SK-N-SH treated with all-trans-retinoic acid at 6 μM for 48 hours (cell line): ENCODE data around the gene ENPP7.

Source experiments
- ATAC-seq: fragments of 200-7000 bp; cut with Tn5 transposase; 3 replicates; pipeline ENCODE4 v1.9.1; 2020; ENCODE audit warnings: mild to moderate bottlenecking, moderate library complexity
- ARNTL ChIP-seq: fragments of 450-650 bp; formaldehyde crosslinking; IDR thresholded peaks from 2 replicates; pipeline ENCODE4 v1.5.0; 2020; ENCODE audit warnings: low read depth, mild to moderate bottlenecking, moderate library complexity, borderline replicate concordance
- BACH2 ChIP-seq: fragments of 250-450 bp; sonication (Bioruptor Pico); IDR thresholded peaks from 2 replicates; pipeline ENCODE4 v1.9.0; 2021; ENCODE audit warnings: mild to moderate bottlenecking, borderline replicate concordance
- CREB5 ChIP-seq: fragments of 250-450 bp; sonication (Bioruptor Pico); IDR thresholded peaks from 2 replicates; pipeline ENCODE4 v1.5.1; 2020; ENCODE audit warnings: low read depth, mild to moderate bottlenecking, moderate library complexity
- CSRNP3 ChIP-seq: fragments of 250-450 bp; sonication (Bioruptor Pico); IDR thresholded peaks from 2 replicates; pipeline ENCODE4 v1.5.1; 2021; ENCODE audit warnings: mild to moderate bottlenecking, moderate library complexity
- ESRRG ChIP-seq: fragments of 250-450 bp; sonication (Bioruptor Pico); IDR thresholded peaks from 2 replicates; pipeline ENCODE4 v1.6.1; 2021; ENCODE audit warnings: mild to moderate bottlenecking
- GLIS3 ChIP-seq: fragments of 250-450 bp; sonication (Bioruptor Pico); IDR thresholded peaks from 2 replicates; pipeline ENCODE4 v1.5.0; 2020; ENCODE audit warnings: mild to moderate bottlenecking, moderate library complexity
- OSR1 ChIP-seq: fragments of 250-450 bp; sonication (Bioruptor Pico); IDR thresholded peaks from 2 replicates; pipeline ENCODE4 v1.8.0; 2022; ENCODE audit warnings: moderate library complexity, mild to moderate bottlenecking, inconsistent platforms
- POU6F1 ChIP-seq: fragments of 250-450 bp; sonication (Bioruptor Pico); IDR thresholded peaks from 2 replicates; pipeline ENCODE4 v1.8.0; 2021; ENCODE audit warnings: low read depth, mild to moderate bottlenecking, moderate library complexity, borderline replicate concordance
- PPARA ChIP-seq: fragments of 250-450 bp; sonication (Bioruptor Pico); IDR thresholded peaks from 2 replicates; pipeline ENCODE4 v1.5.0; 2020; ENCODE audit warnings: mild to moderate bottlenecking, borderline replicate concordance
- RARB ChIP-seq: fragments of 250-450 bp; sonication (Bioruptor Pico); IDR thresholded peaks from 2 replicates; pipeline ENCODE4 v1.8.0; 2021; ENCODE audit warnings: mild to moderate bottlenecking, moderate library complexity
- SNAI2 ChIP-seq: fragments of 250-450 bp; sonication (Bioruptor Pico); IDR thresholded peaks from 2 replicates; pipeline ENCODE4 v1.5.0; 2020; ENCODE audit warnings: mild to moderate bottlenecking, moderate library complexity
- TCF4 ChIP-seq: fragments of 250-450 bp; sonication (Bioruptor Pico); IDR thresholded peaks from 2 replicates; pipeline ENCODE4 v1.8.0; 2021; ENCODE audit warnings: mild to moderate bottlenecking, moderate library complexity, borderline replicate concordance
- ZC3H10 ChIP-seq: fragments of 250-450 bp; sonication (Bioruptor Pico); IDR thresholded peaks from 2 replicates; pipeline ENCODE4 v1.5.1; 2021; ENCODE audit warnings: mild to moderate bottlenecking, moderate library complexity
- ZFP3 ChIP-seq: fragments of 250-450 bp; sonication (Bioruptor Pico); IDR thresholded peaks from 2 replicates; pipeline ENCODE4 v1.5.0; 2020; ENCODE audit warnings: mild to moderate bottlenecking, moderate library complexity
- ZFP30 ChIP-seq: fragments of 450-650 bp; formaldehyde crosslinking; IDR thresholded peaks from 2 replicates; pipeline ENCODE4 v1.5.0; 2022; ENCODE audit warnings: mild to moderate bottlenecking, moderate library complexity
- ZNF565 ChIP-seq: fragments of 450-650 bp; formaldehyde crosslinking; conservative IDR thresholded peaks from 2 replicates; pipeline ENCODE4 v1.5.0; 2020; ENCODE audit warnings: low read depth, mild to moderate bottlenecking, moderate library complexity
- ZNF70 ChIP-seq: fragments of 450-650 bp; formaldehyde crosslinking; IDR thresholded peaks from 2 replicates; pipeline ENCODE4 v1.5.0; 2020; ENCODE audit warnings: mild to moderate bottlenecking, moderate library complexity
- ZNF8 ChIP-seq: fragments of 450-650 bp; formaldehyde crosslinking; IDR thresholded peaks from 2 replicates; pipeline ENCODE4 v1.5.0; 2020; ENCODE audit warnings: mild to moderate bottlenecking, moderate library complexity
- TF ChIP-seq, protein P1 (sequence below): fragments of 250-450 bp; sonication (Bioruptor Pico); IDR thresholded peaks from 2 replicates; pipeline ENCODE4 v1.5.0; 2020; ENCODE audit warnings: mild to moderate bottlenecking, moderate library complexity
- TF ChIP-seq, protein P2 (sequence below): fragments of 250-450 bp; sonication (Bioruptor Pico); IDR thresholded peaks from 2 replicates; pipeline ENCODE4 v1.8.0; 2020; ENCODE audit warnings: mild to moderate bottlenecking, moderate library complexity, borderline replicate concordance

ENPP7 gene

DNA sequence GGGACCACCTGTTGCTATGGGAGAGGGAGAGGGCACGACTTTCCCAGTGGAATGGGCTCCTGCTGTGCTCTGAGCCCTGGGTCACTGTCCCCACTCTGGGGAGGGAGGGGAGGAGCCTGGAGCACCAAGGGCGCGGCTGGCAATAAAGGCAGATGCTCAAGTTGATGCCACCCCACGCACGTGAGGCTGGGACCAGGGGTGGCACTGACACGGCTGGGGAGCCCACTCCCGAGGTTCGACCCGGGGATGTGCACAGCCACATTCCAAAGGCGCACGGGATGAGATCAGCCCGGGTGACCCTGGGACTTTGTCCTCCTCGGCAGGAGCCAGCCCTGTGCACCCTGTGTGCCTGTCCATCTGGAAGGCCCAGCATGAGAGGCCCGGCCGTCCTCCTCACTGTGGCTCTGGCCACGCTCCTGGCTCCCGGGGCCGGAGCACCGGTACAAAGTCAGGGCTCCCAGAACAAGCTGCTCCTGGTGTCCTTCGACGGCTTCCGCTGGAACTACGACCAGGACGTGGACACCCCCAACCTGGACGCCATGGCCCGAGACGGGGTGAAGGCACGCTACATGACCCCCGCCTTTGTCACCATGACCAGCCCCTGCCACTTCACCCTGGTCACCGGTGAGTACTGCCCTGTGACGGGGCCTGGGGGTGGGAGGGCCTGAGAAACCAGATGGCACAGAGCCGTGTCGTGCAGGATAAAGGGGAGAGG, at the start of gene ENPP7:
Gene ENPP7 (plus strand): TSS at position 175 of the 715 bp plus-strand sequence. CDS start 197 bp downstream, at position 372.
- TF ChIP-seq TCF4 (CRISPR knock-in tag) = no peak
- TF ChIP-seq, protein P1, sequence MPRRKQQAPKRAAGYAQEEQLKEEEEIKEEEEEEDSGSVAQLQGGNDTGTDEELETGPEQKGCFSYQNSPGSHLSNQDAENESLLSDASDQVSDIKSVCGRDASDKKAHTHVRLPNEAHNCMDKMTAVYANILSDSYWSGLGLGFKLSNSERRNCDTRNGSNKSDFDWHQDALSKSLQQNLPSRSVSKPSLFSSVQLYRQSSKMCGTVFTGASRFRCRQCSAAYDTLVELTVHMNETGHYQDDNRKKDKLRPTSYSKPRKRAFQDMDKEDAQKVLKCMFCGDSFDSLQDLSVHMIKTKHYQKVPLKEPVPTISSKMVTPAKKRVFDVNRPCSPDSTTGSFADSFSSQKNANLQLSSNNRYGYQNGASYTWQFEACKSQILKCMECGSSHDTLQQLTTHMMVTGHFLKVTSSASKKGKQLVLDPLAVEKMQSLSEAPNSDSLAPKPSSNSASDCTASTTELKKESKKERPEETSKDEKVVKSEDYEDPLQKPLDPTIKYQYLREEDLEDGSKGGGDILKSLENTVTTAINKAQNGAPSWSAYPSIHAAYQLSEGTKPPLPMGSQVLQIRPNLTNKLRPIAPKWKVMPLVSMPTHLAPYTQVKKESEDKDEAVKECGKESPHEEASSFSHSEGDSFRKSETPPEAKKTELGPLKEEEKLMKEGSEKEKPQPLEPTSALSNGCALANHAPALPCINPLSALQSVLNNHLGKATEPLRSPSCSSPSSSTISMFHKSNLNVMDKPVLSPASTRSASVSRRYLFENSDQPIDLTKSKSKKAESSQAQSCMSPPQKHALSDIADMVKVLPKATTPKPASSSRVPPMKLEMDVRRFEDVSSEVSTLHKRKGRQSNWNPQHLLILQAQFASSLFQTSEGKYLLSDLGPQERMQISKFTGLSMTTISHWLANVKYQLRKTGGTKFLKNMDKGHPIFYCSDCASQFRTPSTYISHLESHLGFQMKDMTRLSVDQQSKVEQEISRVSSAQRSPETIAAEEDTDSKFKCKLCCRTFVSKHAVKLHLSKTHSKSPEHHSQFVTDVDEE = no peak
- TF ChIP-seq PPARA = no peak
- TF ChIP-seq OSR1 (CRISPR knock-in tag) = no peak
- TF ChIP-seq ZFP30 (CRISPR knock-in tag) = no peak
- no peak for TF ChIP-seq SNAI2 (CRISPR knock-in tag)
- TF ChIP-seq, all 23 proteins: peak for 0
- no peak for ATAC-seq

- TF ChIP-seq ZFP30 (CRISPR knock-in tag) (no peak), GLIS3 (CRISPR knock-in tag) (no peak), SNAI2 (CRISPR knock-in tag) (no peak), ARNTL (CRISPR knock-in tag) (no peak)
- TF ChIP-seq, protein P2, sequence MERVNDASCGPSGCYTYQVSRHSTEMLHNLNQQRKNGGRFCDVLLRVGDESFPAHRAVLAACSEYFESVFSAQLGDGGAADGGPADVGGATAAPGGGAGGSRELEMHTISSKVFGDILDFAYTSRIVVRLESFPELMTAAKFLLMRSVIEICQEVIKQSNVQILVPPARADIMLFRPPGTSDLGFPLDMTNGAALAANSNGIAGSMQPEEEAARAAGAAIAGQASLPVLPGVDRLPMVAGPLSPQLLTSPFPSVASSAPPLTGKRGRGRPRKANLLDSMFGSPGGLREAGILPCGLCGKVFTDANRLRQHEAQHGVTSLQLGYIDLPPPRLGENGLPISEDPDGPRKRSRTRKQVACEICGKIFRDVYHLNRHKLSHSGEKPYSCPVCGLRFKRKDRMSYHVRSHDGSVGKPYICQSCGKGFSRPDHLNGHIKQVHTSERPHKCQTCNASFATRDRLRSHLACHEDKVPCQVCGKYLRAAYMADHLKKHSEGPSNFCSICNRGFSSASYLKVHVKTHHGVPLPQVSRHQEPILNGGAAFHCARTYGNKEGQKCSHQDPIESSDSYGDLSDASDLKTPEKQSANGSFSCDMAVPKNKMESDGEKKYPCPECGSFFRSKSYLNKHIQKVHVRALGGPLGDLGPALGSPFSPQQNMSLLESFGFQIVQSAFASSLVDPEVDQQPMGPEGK = no peak
- no peak for ATAC-seq
Measured at GRCh38 chr17:79681101-79681621, 49.6 kb upstream of the ENPP7 start.

DNA sequence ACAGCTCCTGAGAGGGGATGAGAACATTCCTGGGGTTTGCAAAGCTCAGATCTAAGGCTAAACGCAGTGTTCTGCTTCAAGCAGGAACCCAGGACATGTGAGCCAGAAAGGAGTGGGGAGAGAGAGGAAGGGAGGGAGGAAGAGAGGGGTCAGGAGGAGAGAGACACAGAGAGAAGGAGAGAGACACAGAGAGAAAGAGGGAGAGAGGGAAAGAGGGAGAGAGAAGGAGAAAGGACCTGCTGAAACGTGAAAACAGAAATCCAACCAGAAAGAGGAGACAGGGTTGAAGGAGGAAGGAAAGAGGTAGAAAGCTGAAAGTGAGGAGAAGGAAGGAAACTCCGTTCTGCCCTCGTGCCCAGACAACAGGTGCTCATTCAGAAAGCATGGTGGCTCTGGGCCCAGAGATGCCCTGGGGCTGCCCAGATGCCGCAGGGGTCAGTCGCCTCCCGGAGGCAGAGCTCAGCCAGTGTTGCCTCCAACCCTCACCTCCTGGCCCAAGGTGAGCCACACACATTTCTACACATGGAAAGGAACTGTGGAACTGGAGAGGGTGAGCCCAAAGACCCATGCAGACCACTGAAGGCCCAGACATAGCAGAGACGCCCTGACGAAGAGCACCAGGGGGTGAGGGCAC, 49.0 kb upstream of the ENPP7 start:
- no peak for ATAC-seq
- TF ChIP-seq ZFP3 (CRISPR knock-in tag) (no peak), ZC3H10 (CRISPR knock-in tag) (no peak), POU6F1 (no peak), PPARA (no peak), ARNTL (CRISPR knock-in tag) (no peak), BACH2 (no peak), ZFP30 (CRISPR knock-in tag) (no peak), RARB (no peak), GLIS3 (CRISPR knock-in tag) (no peak), CSRNP3 (no peak), ESRRG (no peak), CREB5 (CRISPR knock-in tag) (no peak), SNAI2 (CRISPR knock-in tag) (no peak), ZNF70 (CRISPR knock-in tag) (no peak), ZNF8 (CRISPR knock-in tag) (no peak), ZNF565 (no peak)
- TF ChIP-seq, protein P1 = no peak
